ENCODE measurements around the gene PDHX. TPM values are rescaled to one million over a fixed set of nuclear protein-coding genes. Genes with fewer than 3 reads are reported as not detected.

PDHX gene
- total RNA-seq, 6 donors from 2014 or later = 11.8 to 40.3 (median 32.3) TPM

DNA sequence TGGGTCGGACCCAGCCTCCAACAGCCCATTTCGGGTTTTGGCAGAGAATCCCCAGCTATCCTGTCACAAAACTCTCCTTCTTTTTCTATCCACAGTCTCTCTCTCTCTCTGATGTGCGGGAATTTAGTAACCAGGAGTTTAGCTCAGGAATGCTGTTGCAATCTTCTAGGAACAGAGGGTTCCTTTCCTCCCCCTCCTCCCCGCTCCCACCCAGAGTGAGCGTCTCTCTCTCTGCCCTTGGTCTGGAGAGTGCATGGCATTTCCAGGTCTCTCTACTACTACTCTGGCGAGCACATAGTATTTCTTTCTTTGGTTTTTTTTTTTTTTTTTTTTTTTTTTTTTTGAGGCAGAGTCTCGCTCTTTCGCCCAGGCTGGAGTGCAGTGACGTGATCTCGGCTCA lies 17.9 kb upstream of the PDHX start:
- Histone ChIP-seq H3K27me3 (no peaks in the 10 kb centered on the region), H3K27ac (no peak overlapping the region), H3K9me3 (peaks cover 17 to 43% (median 34%) of the 10 kb centered on the region in 4 donors), H3K36me3 (no peaks in the 10 kb centered on the region), H3K4me1 (no peaks in the 10 kb centered on the region), H3K4me3 (no peak overlapping the region)
- TF ChIP-seq, protein P1, sequence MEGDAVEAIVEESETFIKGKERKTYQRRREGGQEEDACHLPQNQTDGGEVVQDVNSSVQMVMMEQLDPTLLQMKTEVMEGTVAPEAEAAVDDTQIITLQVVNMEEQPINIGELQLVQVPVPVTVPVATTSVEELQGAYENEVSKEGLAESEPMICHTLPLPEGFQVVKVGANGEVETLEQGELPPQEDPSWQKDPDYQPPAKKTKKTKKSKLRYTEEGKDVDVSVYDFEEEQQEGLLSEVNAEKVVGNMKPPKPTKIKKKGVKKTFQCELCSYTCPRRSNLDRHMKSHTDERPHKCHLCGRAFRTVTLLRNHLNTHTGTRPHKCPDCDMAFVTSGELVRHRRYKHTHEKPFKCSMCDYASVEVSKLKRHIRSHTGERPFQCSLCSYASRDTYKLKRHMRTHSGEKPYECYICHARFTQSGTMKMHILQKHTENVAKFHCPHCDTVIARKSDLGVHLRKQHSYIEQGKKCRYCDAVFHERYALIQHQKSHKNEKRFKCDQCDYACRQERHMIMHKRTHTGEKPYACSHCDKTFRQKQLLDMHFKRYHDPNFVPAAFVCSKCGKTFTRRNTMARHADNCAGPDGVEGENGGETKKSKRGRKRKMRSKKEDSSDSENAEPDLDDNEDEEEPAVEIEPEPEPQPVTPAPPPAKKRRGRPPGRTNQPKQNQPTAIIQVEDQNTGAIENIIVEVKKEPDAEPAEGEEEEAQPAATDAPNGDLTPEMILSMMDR (IDR thresholded peaks at IDR 0.05) = no peak
- TF ChIP-seq EP300 (IDR thresholded peaks at IDR 0.05) (no peak), POLR2AphosphoS5 (IDR thresholded peaks at IDR 0.05) (no peak), POLR2A (IDR thresholded peaks at IDR 0.05) (no peak)
- WGBS, 2 donors = 99% methylated on average over 6 to 10 of the region's 10 CpGs
- no peak for ATAC-seq (ENCODE audit: low FRiP score in 2 of 2)
- no peak for DNase-seq

DNA sequence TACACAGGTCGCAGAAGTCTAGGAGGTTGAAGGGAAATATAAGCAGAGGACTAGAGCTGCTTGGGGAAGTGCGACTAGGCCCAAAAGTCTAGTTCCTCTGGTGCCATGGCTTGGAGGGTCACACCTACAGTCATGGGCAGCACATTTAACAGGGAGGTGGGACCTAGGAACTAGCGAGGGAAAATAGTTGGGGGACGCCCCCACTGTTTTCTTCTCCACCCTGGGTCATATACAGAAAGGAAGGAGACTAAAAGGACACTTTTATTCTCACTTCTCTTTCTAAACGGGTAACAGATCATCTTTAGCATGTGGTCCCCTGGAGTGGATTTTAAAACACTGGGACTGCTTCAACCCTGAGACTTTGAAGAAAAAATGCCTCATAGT lies 16.8 kb upstream of the PDHX start:
- 90 to 92% methylated on average over 5 of the region's 5 CpGs for WGBS, 2 donors

DNA sequence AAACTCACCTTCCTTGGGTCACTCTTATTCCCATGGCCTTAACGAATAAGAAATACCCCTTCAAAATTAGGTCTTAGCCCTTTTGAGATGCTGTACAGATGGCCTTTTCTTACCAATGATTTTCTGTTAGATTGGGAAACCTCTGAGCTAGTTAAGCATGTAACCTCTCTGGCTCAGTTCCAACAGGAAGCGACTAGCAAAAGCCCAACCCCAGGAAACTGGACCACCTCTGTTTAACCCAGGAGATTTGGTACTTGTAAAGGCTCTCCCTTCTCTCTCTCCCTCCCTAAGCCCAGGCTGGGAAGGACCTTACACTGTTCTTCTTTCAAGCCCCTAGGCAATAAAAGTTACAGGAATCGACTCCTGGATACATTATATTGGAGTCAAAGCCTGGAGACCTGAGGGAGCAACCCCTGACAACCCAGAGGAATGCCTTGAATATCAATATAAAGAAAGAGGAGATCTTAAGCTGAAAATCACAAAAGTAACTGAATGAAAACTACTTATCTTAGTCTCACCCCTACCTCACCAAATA lies 11.9 kb upstream of the PDHX start:
- 89 to 93% methylated on average over 3 of the region's 3 CpGs for WGBS, 2 donors
- H3K27me3 ChIP-seq = no peaks in the 10 kb centered on the region
- peaks cover 11 to 23% (median 14%) of the 10 kb centered on the region in 4 donors for H3K9me3 ChIP-seq
- no peaks in the 10 kb centered on the region for H3K36me3 ChIP-seq
- H3K4me3 ChIP-seq = no peak overlapping the region
- H3K4me1 ChIP-seq = no peaks in the 10 kb centered on the region
- TF ChIP-seq, protein P1 (IDR thresholded peaks at IDR 0.05) = no peak
- TF ChIP-seq POLR2AphosphoS5 (IDR thresholded peaks at IDR 0.05) = no peak
- no peak for TF ChIP-seq POLR2A (IDR thresholded peaks at IDR 0.05)
- TF ChIP-seq EP300 (IDR thresholded peaks at IDR 0.05) = no peak
- DNase-seq (no peak), ATAC-seq (ENCODE audit: low FRiP score in 2 of 2) (no peak)
- no peak overlapping the region for H3K27ac ChIP-seq

More for the DNA sequence above, 16.8 kb upstream of the PDHX start:
- DNase-seq (no peak), ATAC-seq (ENCODE audit: low FRiP score in 2 of 2) (no peak)
- Histone ChIP-seq H3K27me3 (no peaks in the 10 kb centered on the region), H3K9me3 (peaks cover 17 to 43% (median 34%) of the 10 kb centered on the region in 4 donors), H3K27ac (no peak overlapping the region), H3K4me1 (no peaks in the 10 kb centered on the region), H3K36me3 (no peaks in the 10 kb centered on the region), H3K4me3 (no peak overlapping the region)
- TF ChIP-seq EP300 (IDR thresholded peaks at IDR 0.05) (no peak), POLR2A (IDR thresholded peaks at IDR 0.05) (no peak), POLR2AphosphoS5 (IDR thresholded peaks at IDR 0.05) (no peak)
- TF ChIP-seq, protein P1 (IDR thresholded peaks at IDR 0.05) = no peak

DNA sequence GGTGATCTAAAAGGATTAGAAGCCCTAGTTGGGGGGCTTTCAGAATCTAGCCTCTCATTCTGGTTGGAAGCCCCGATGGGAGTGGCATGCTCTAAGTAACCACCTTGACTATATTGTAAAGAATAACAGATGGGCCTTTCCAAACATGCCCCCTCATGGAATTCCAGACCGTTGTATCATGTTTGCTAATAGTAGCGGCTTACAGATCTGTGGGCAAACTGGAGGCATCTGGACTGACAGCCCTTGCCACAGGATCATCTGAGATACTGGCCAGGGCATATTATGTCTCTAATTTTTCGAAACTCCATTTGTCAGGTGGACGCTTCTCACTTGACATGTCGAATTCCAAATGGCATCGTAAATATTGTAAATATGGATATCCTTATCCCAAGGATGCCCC lies 10.8 kb upstream of the PDHX start:
- Histone ChIP-seq H3K9me3 (peaks cover 0 to 12% (median 2%) of the 10 kb centered on the region in 4 donors), H3K27me3 (no peaks in the 10 kb centered on the region), H3K27ac (no peak overlapping the region), H3K4me3 (no peak overlapping the region), H3K4me1 (peaks cover 0 to 9% (median 5%) of the 10 kb centered on the region in 4 donors), H3K36me3 (no peaks in the 10 kb centered on the region)
- 87 to 97% methylated on average over 7 of the region's 7 CpGs for WGBS, 2 donors
- no peak for DNase-seq
- no peak for ATAC-seq (ENCODE audit: low FRiP score in 2 of 2)
- no peak for TF ChIP-seq POLR2AphosphoS5 (IDR thresholded peaks at IDR 0.05)
- TF ChIP-seq, protein P1 (IDR thresholded peaks at IDR 0.05) = no peak
- no peak for TF ChIP-seq POLR2A (IDR thresholded peaks at IDR 0.05)
- no peak for TF ChIP-seq EP300 (IDR thresholded peaks at IDR 0.05)

Measured in upper lobe of left lung (tissue), 6 donors.